Measurements from ENCODE around the gene KIAA1143. TPM values are rescaled to one million over a fixed set of nuclear protein-coding genes. Genes with fewer than 3 reads are reported as not detected.
A peak's percentile ranks its signal among the peaks of the same experiment; 100 is the strongest.

Gene KIAA1143
- total RNA-seq, 1 donor from 2014 or later = 25.8 TPM

GRCh38 chr3:44721231-44722102, 40.0 kb downstream of the KIAA1143 start:
- Mint-ChIP-seq H3K27me3 (ENCODE audit: low read depth) (no peaks in the 10 kb centered on the region), H3K36me3 (ENCODE audit: low read depth) (peaks cover 11% of the 10 kb centered on the region), H3K9me3 (ENCODE audit: low read depth) (peaks cover 79% of the 10 kb centered on the region), H3K4me3 (ENCODE audit: unreplicated experiment) (no peak overlapping the region), H3K27ac (ENCODE audit: unreplicated experiment) (no peak overlapping the region), H3K4me1 (ENCODE audit: low read depth) (no peaks in the 10 kb centered on the region)
- no peak for TF ChIP-seq CTCF (IDR thresholded peaks at IDR 0.05)
- DNase-seq (ENCODE audit: low spot score) = no peak

- H3K36me3 Mint-ChIP-seq (ENCODE audit: low read depth) = peaks cover 6% of the 10 kb centered on the region
- no peak for TF ChIP-seq CTCF (IDR thresholded peaks at IDR 0.05)
- no peak within 1 kb of the TSS for H3K27ac Mint-ChIP-seq (ENCODE audit: unreplicated experiment)
- peak; percentile 87 for DNase-seq (ENCODE audit: low spot score)
- H3K9me3 Mint-ChIP-seq (ENCODE audit: low read depth) = peaks cover 52% of the 10 kb centered on the region
- H3K27me3 Mint-ChIP-seq (ENCODE audit: low read depth) = no peaks in the 10 kb centered on the region
- no peak within 1 kb of the TSS for H3K4me3 Mint-ChIP-seq (ENCODE audit: unreplicated experiment)
- H3K4me1 Mint-ChIP-seq (ENCODE audit: low read depth) = no peaks in the 10 kb centered on the region
Observed at GRCh38 chr3:44712455-44713075, 48.9 kb downstream of the KIAA1143 start, which contains the start of gene ZNF502. TSS of gene ZNF502 (plus strand) at chr3:44712660. CDS start at chr3:44720262, 7,602 bp downstream.

Other genes starting within 250 kb of the KIAA1143 start
- 6.8 to 9.2 TPM (median 7.0 TPM) in 3 replicates for gene ZKSCAN7, start 206.4 kb downstream of the KIAA1143 start, total RNA-seq
- gene ZNF660, start 176.7 kb downstream of the KIAA1143 start, total RNA-seq = 5.3 to 9.4 TPM (median 5.4 TPM) in 3 replicates
- gene ZNF197, start 136.6 kb downstream of the KIAA1143 start, total RNA-seq = 15.9 to 20.2 TPM (median 16.6 TPM) in 3 replicates
- 10.5 to 15.3 TPM (median 14.8 TPM) in 3 replicates for gene ZNF35, start 112.9 kb downstream of the KIAA1143 start, total RNA-seq
- gene ZNF502, start 49.0 kb downstream of the KIAA1143 start, total RNA-seq = not detected in 3 replicates
- 1.7 to 4.1 TPM (median 1.8 TPM) in 3 replicates for gene ZNF501, start 32.0 kb downstream of the KIAA1143 start, total RNA-seq
- 2.2 to 2.7 TPM (median 2.5 TPM) in 3 replicates for gene KIF15, start 175 bp upstream of the KIAA1143 start, total RNA-seq
- gene TMEM42, start 100.3 kb upstream of the KIAA1143 start, total RNA-seq = 14.2 to 14.6 TPM (median 14.3 TPM) in 3 replicates
- 0.27 TPM in 1 of 3 replicates, not detected in the others for gene TGM4, start 113.0 kb upstream of the KIAA1143 start, total RNA-seq
- gene ZDHHC3, start 214.6 kb upstream of the KIAA1143 start, total RNA-seq = 60.3 to 69.8 TPM (median 63.4 TPM) in 3 replicates
- 29.1 to 33.3 TPM (median 31.3 TPM) in 3 replicates for gene EXOSC7, start 214.6 kb upstream of the KIAA1143 start, total RNA-seq

Measured in chondrocyte (in vitro differentiated cells).